HG03025 (cell line): Measurements from ENCODE around the gene KDM3A.

ENCODE experiments used
- ATAC-seq: cut with Tn5 transposase; IDR thresholded peaks from one replicate; pipeline ENCODE4 v1.9.1; 2021; ENCODE audit warnings: mild to moderate bottlenecking, moderate library complexity; ENCODE audit not compliant: unreplicated experiment, low FRiP score

Gene KDM3A

DNA sequence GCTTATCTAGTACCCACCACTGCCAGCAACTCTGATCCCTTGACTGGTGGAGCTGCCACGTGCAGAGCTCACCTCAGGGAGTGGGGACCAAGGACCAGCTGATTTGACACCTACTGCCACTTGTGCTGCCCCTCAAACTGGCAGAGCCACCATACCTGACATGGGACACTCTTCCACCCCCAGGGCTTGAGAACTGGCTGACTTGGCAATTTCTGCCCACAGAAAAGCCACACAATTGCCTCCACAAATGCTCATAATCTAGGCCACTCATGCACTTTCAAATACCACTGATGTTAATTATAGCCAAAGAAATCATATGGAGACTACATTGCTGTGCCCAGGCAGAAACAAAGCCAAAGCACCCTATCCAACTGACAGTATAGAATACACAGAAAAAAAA lies 11.8 kb upstream of the KDM3A start:
- ATAC-seq: no peak

- no peak for ATAC-seq
Measured at GRCh38 chr2:86430368-86430767, 10.8 kb upstream of the KDM3A start.

GRCh38 chr2:86433137-86433536 lies 8.0 kb upstream of the KDM3A start:
- no peak for ATAC-seq

- ATAC-seq: no peak
Measured at GRCh38 chr2:86434290-86434689, 6.9 kb upstream of the KDM3A start.

DNA sequence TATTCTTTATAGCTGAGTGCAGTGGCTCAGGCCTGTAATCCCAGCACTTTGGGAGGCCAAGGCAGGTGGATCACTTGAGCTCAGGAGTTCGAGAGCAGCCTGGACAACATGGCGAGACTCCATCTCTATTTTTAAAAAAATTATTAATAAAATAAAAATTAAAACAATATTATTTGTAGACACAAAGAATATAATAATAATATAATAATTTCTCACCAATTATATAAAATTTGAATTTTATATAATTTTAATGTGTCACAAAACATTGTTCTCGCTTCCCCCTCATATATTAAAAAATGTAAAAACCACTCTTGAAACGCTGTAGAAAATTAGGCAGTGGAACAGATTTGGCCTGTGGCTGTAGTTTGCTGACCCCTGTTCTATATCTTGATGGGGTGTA lies 5.6 kb upstream of the KDM3A start:
- ATAC-seq: no peak

DNA sequence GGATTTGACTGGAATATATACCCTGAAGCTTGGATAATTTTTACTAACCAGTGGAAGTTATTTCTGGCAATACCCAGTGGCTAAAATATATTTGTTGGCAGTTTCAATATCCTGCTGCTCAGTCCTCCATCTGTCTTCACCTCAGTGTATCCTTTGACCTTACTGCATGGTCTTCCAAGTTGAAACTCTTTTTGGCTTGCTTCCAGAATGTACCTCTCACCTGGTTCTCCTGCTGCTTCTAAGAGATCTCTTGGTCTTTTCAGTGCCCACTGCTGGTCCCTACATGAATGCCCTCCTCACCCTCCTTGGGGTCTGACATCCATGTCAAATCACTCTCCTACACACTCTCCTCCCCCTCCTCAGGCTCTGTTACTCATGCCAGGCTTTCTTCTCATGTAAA lies 4.8 kb upstream of the KDM3A start:
- ATAC-seq: no peak

DNA sequence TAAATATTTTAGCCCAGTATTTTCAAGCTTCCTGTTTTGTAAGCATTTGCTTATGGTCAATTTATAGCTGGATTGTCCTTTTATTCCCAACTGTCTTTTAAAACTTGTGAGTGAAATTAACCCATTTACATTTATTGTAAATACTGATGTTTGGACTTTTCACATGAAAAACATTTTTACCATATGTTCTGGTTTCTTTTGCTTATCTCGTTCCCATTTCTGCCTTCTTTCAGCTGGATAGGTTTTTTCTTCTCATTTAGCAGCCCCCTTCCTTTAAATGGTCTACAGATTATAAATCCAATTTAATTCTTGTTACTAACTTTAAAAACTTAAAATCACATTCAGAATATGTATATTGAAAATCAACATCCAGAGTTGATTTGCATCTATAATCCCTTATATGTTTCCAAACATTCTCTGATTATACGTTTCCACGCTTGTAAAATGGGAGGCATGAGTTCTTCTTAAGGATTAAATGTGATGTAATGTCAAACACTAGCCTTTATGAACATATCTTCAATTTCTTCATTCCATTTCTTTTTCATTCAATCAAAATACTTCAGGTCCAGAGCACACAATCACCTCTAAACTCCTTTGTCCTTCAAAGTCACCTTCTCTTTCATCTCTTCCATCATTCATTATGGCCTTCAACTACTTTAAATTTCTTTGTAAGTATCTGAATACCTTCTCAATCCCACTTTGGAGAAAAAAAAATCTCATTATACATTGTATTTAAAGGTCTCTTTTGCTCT lies 1.1 kb upstream of the KDM3A start:
- ATAC-seq: no peak

DNA sequence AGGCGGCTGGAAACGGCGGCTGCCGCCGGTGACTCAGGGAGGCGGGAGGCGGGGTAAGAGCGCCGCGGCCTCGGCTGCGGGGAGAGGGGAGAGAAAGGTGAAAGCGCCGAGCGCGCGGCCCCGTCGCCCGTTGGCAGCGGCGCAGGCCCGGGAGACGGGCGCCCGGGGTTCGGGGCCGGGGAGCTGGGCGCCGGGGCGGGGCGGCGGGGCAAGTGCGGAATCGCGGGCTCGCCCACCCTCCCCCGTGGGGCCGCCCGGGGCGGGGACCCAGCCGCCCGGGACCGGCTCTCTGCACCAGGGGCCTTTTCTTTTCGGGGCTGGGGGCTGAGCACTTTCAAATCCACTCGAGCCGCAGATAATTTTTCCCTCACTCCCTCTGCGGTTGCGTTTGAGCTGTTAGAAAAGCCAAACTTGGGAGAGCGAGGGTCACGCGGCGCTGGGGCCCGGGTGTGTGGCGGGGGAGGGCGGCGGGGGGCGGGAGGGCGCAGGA lies 266 bp downstream of the KDM3A start:
- ATAC-seq: no peak

GRCh38 chr2:86441882-86442641 lies 891 bp downstream of the KDM3A start:
- ATAC-seq: no peak

DNA sequence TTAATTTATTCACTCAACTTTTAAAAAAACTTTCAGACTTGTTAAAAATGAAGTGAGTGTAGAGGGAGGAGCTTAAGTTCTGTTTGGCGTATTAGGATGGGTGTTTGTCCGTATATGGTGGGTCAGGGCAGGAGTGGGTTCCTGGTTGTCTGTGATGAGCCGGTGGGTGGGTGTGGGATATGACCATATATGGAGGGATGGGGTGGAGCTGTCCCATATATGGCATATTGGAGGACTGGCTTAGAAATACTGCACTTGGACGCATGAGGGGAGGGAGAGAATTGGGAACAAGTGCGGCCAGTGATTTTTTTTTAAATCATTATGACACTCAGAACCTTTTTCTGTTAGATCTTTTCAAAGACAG lies 1.5 kb downstream of the KDM3A start:
- peak; percentile 62 for ATAC-seq

DNA sequence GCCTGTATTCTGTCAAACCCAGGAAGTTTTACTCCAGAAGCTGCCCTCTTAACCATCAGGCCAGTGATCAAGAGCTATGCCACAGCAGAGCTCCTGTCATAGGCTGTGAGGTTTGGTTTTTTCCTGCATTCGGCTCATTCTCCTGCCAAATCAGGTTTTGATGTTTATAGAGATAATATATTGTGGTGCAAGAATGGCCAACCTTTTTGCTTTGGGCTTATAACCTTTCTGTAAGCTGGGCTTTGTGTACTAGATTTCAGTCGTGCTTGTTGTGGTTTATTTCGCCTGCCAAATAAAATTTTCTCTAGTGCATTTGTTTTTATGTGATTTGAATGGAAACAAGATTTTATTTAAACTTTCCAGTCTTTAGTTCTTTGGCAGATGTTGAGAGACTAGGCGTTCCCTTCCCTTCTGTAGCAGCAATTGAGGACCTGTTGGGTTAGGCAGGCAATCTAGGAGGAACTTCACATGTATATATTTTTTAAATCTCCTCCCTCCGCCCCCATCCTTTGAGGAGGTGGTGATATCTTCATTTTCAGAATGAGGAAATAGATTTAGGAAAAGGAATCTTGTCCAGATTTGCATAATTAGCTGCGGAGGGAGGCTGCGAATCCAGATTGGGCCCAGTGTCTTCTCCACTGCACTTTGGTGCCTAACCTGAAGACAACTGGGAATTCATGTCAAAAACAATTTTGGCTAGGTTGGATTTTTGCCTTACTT lies 2.6 kb downstream of the KDM3A start:
- no peak for ATAC-seq

DNA sequence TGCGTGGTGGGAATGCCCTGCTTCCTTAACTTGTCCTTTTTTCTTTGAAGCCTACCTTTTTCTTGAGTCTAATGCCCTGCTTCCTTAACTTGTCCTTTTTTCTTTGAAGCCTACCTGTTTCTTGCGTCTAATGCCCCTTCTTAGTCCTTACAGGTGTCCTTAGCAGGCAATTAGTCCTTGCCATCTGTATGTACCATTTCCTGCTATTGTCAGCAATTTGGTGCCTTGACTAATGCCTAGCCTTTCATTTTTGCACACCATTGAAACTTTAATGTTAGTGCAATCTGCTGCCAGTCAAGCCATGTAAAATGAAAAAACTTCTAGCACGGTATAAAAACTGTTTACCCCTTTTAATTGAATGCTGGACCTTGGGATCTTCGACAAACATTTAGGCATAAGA lies 4.3 kb downstream of the KDM3A start:
- ATAC-seq: no peak

DNA sequence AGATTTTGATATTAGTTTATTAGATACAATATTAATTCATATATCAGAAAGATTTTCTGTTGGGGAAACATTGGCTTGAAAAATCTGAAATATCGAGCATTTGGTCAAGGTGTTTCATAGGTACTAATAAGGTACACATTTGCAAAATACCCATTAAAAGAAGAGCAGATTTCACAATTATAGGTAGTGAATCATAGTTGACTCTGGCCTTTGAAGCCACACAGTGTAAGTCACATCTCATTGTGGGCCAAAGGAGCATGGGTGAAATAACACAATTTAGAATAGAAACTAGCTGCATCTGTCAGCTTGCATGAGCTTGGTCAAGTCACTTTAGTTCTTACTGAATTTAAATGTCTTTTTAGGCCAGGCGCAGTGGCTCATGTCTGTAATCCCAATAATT lies 4.9 kb downstream of the KDM3A start:
- ATAC-seq: no peak

DNA sequence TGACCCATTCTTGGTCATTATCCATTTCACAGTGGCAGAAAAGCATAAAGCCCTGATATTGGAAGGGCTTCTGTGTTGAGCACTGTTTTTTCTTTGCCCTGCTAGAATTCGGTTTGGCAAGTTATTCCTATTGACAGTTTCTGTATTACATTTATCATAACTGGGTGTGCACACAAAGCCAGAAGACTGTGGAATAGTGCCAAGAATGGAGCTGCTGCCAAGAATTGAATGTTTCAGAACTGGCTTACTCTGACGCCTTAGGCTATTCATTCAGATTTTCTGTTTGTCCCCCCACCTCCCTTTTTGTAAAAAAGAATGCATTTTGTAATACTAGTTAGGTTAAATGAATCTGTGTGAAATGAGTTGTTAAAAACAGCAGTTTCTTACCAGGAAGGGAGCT lies 12.7 kb downstream of the KDM3A start:
- no peak for ATAC-seq

DNA sequence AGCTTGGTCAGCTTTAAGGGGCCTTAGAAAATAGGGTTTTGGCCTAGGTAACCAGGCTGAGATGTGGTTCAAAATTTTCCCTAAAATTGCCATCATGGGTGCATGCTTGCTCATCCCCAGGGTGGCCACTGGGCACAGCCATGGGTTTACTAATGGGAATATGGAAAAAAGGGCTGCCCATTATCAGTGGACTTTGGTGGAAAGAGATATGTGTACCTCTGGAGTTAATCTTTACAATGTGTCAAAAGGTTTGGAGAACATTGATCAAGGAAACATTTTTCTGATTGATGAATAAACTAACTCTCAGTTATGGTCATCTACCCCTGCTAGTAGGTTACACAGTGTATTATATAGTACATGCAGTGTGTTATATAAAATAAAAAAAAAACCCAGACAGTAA lies 13.1 kb downstream of the KDM3A start:
- ATAC-seq: no peak

- no peak for ATAC-seq
Measured at GRCh38 chr2:86455181-86455580, 14.0 kb downstream of the KDM3A start.

DNA sequence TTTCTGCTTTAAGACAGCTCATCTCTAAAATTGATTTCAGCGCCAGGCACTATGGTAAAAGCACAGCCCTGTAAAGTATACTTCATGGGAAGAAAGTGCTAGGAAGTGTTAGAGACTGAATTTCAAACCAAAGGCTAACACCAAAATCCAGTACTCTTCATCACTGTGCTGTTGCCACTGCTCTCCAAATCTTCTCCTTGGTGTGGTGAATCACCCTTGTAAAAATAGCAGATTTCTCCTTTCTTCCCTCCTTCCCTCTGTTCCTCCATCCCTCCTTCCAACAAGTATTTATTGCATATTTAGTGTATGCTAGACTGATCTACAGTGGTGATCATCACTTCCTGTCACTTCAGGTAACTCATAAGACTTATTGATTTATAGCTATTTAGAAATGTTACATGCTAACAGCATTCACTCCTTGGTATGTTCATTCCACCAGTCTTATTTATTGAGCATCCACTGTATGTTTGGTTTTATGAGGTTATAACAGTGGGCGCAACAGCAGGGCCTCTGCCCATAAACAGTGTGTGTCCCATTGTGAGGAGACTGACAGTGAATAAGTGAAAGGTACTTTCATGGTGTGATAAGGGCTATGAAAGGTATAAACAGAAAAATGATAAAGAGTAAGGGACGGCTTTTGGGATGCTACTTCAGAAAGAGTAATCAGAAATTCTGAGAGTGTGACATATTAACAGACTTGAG lies 20.0 kb downstream of the KDM3A start:
- no peak for ATAC-seq

DNA sequence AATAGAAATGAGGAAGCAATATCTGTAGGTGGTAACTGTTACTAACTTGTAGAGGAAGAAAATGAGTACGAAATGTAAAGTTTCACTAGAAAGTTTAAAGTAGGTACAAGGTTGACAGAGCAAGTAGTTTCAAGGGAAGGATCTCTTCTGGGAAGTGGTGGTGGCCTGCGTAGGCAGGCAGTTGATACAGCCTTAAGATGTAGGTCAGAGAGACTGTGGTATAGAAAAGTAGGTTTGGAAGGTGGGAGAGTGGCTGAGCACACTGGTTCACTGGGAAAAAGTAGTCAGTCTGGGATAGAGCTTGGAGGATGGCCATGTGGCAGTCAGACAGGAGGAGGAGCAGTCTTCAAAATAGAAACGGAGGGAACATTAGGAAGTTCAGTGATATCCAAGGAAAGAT lies 23.5 kb downstream of the KDM3A start:
- ATAC-seq: no peak

DNA sequence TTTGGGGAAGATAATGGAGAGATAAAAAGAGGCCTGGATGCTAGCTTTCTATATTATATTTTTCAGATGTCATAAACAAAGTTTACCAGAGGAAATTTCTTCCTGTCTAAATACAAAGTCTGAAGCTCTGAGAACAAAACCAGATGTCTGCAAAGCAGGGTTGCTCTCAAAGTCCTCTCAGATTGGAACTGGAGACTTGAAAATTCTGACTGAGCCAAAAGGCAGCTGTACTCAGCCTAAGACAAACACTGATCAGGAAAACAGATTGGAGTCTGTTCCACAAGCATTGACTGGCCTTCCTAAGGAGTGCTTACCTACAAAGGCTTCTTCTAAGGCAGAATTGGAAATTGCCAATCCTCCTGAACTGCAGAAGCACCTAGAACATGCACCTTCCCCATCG lies 25.1 kb downstream of the KDM3A start:
- ATAC-seq: no peak

DNA sequence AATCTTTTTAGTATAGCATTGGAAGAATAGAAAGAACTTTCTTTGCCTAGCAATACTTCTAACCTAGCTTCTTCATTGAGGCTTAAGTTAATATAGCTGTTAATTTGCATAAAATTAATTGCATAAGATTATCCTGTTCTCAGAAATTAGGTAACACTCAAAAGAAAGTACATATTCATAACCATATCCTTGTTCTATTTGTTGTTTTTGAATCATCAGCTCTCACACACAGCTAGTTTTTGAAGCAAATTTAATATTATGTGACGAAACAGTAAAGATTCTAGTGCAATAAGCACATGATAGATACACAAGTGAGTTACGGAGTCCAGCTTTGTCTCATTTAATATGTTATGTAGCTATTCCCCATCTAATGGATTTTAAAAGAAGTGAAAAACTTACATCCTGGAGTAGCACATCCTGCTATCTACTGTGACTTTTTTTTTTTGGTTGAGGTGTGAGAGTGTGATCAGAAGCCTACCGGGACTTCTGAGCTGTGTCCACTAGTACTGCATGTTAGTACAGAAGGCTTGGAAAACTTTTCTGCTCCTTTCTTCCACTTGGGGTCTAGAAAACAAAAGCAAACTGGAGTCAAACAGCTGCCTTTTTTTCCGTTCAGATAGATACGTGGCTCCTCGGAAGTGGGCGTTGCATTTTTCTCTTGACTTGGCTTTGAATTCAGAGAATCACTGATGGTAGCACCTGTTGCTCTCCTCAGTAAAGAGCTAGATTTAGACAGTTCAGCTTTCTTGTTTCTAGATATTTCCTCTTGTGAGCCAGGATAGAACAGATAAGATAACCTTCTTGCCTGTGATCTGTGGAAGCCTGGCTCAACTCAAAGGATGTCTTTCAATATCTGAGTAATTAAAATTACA lies 27.2 kb downstream of the KDM3A start:
- no peak for ATAC-seq
